K562 treated with DMSO at 1 percent for 12 hours (cell line): Measurements from ENCODE around the gene FAM180A. TPM values are rescaled to one million over a fixed set of nuclear protein-coding genes. Genes with fewer than 3 reads are reported as not detected.

ENCODE experiments used
- total RNA-seq: library from RNA; unstranded; fragments of 300-600 nt; gene quantifications from 2 replicates; pipeline ENCODE4 v1.2.3, GENCODE V29; 2022; ENCODE audit not compliant: insufficient read depth

Gene FAM180A
- total RNA-seq: not detected in 2 replicates

DNA sequence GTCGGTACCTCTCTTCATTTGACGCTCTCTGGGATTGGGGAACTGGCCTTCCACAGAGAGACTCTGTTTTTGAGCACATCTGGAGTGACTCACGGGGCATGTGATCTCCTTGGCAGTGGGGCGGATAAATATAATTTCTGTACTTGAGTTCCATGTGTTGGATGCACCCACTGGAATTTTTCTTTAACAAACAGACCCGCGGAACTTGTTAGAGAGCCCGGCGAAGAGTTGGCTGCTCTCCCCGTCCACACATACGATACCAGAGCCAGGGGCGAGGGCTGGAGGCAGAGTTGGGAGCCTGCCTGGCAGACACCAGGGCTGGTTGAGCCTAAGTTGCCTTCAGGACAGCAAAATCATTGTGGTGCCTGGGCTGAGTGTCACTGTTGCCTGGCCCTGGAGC, at the start of gene FAM180A:
Gene FAM180A (minus strand): TSS at position 44 of the 400 bp plus-strand sequence. CDS start 233 bp downstream, outside the sequence.

DNA sequence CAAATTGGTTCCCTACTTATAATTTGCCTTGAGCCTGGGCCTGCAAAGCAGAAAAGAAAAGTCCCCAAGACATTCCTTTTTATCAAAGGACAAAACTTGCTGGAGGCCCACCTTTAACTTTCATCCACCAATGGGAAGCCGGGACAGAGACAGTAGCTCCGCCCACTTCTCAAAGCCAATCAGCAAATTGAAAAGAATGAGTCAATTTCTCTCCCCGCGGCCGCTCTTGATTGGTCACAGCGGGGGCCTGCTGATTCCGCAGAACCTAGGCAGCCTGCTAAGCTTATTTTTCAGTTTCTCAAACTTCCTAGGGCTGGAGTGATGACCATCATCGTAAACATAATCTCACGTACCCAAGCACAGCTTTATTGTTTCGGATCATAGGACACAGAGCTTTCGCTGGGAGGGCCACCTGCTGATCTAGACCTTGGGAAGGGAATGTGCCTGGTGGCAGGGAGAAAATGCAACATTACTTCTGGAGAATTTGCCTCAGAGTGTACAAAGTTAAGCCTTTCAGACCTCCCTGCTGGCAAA, 20.4 kb downstream of the FAM180A start, which contains the start of gene SLC13A4:
Gene SLC13A4 (minus strand): TSS at position 51 of the 534 bp plus-strand sequence. CDS start 690 bp downstream, outside the sequence.

Other genes with a start within 250 kb of the FAM180A start
- 5.1 and 20.2 TPM in 2 replicates for gene CNOT4, start 238.7 kb downstream of the FAM180A start, total RNA-seq
- 56.7 and 114 TPM in 2 replicates for gene NUP205, start 190.9 kb downstream of the FAM180A start, total RNA-seq
- gene STMP1, start 86.3 kb downstream of the FAM180A start, total RNA-seq: 29.2 and 47.3 TPM in 2 replicates
- 0.93 and 2.3 TPM in 2 replicates for gene SLC13A4, start 20.6 kb downstream of the FAM180A start, total RNA-seq
- gene MTPN, start 228.5 kb upstream of the FAM180A start, total RNA-seq: 54.5 and 172 TPM in 2 replicates